NB4 (cell line): ENCODE measurements around the gene CD93.

Experiments used
- CTCF ChIP-seq: IDR thresholded peaks from one replicate; pipeline ENCODE4 v1.5.1; 2012; ENCODE audit warnings: low read depth, low read length
- MAX ChIP-seq: IDR thresholded peaks from 2 replicates; pipeline ENCODE4 v1.6.1; 2011; ENCODE audit warnings: low read depth, low read length
- MYC ChIP-seq: IDR thresholded peaks from 2 replicates; pipeline ENCODE4 v1.6.1; 2011; ENCODE audit warnings: low read depth, low read length
- POLR2A ChIP-seq: IDR thresholded peaks from 2 replicates; pipeline ENCODE4 v1.6.1; 2011; ENCODE audit warnings: mild to moderate bottlenecking; ENCODE audit not compliant: insufficient read length; ENCODE audit errors: extremely low read depth

- TF ChIP-seq CTCF = no peak
- no peak for TF ChIP-seq POLR2A
- no peak for TF ChIP-seq MYC
- no peak for TF ChIP-seq MAX
Measured at GRCh38 chr20:23032750-23033078, 53.4 kb downstream of the CD93 start.
